Umbilical cord (tissue), 2 donors: ENCODE results near the gene PROK1. TPM values are rescaled to one million over a fixed set of nuclear protein-coding genes. Genes with fewer than 3 reads are reported as not detected.
A peak's percentile ranks its signal among the peaks of the same experiment; 100 is the strongest.

Experiments used
- DNase-seq: peaks from one replicate; pipeline ENCODE4 v3.0.0-alpha.2; 2015; ENCODE audit warnings: low spot score
- total RNA-seq: library from RNA; depleted of rRNA; stranded (reverse); fragments of >200 nt; gene quantifications from one replicate; pipeline ENCODE4 v1.2.3, GENCODE V29; 2014; ENCODE audit warnings: low replicate concordance; ENCODE audit not compliant: insufficient read depth

Gene PROK1
- total RNA-seq, 1 donor from 2014 or later: not detected

DNA sequence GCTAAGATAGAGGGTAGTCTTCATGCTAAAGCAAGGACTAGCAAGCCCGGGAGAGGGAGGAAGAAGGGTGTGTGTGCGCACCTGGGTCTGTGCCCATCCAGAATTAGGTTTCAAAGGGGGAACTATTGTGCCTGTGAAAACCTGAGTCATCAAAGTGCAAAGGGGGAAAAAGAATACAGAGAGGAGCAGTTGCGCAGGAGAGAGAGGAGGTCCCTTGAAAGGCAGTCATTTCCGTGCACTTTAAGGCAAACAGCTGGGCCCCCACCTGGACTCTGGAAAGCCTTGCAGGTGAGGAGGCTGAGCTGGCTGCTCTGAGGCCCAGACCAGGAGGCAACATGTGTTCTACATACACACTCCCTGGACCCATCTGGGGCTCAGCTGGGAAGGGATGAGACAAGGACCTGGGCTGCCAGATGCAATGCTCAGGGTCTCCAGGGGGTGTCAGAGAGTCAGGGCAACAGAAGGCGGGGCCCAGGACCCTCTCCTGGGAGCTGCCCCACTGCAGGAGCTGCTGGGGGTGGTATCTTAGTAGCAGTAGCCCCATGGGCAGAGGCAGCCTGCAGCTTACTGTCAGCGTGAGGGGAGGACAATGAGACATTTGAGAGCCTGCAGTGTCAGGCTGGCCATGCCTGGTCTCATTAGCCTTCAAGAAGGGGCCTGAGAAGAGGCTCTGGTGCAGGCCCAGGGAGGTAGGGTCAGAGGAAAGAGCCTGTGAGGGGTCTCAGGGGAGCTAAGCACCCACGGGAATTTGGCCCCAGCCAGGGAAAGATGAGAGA is 14.3 kb downstream of the PROK1 start:
- DNase-seq: no peak

DNA sequence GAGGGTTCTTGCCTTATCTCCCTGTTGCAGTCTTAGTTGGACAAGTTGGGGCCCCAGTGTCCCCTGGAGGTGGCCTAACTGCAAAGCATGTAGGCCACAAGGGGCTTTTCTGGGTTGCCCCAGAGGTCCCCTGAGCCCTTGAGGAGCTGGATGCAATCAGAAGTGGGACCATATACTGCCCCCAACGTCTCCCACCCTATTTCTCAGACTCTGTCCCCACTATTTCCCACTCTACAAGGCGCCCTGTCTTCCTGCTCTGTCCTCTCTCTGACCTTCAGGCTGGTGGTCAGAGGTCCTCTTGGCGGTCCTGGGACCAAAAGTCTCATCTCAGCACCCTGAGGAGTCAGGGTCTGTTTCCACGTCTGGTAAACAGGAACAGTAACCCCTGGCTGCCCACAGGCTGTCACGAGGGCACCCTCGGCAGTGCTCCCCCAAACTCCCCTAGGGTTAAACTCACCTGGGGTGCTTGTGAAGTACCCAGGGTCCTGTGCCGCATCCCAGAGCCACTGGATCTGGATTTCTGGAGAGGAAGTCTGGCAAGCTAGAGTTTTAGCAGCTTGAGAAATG is 14.9 kb downstream of the PROK1 start:
- no peak for DNase-seq

DNA sequence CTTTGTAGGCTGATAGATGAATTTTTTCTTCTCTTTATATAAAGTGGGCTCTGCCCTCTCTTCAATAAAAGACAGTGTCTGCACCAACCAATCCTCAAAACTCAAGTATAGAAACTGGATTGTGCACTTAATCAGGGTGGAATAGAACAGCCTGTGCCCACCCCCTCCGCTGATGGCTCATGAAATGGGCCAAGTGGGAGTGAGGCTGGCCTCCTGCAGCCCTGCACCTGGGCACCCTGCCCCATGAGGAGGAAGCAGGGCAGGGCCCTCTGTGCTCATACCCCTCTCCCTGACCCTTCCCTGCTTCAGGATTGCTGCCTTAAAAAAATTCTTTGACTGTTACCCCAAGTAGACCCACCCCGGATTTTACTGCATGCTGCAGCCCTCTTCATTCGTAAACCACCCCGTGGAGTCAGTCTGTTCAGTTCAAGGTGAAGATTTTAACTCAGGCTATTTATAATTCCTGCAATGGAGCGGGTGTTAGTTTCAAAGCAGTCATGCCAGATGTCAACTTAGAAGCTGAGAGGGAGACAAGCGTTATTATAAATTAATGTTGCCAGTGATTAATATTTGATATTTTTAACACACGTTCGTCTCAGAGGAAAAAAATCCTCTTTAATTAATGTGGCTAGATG is 15.8 kb downstream of the PROK1 start:
- no peak for DNase-seq

DNA sequence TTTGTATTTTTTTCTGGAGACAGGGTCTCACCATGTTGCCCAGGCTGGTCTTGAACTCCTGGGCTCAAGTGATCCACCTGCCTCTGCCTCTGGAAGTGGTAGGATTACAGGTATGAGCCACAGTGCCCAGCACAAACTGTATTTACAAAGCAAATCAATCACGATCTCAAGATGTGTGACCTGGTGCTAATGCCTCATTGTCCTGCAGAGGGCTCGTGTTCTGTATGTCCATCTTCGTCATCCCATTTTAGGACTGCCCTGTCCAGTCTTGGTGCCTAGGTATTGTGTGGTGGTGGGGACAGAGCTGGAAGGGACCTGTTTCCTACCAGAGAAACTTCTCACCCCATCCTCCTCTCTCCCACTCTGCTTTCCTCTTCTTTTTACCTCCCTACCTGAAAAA is 20.2 kb downstream of the PROK1 start:
- no peak for DNase-seq

DNA sequence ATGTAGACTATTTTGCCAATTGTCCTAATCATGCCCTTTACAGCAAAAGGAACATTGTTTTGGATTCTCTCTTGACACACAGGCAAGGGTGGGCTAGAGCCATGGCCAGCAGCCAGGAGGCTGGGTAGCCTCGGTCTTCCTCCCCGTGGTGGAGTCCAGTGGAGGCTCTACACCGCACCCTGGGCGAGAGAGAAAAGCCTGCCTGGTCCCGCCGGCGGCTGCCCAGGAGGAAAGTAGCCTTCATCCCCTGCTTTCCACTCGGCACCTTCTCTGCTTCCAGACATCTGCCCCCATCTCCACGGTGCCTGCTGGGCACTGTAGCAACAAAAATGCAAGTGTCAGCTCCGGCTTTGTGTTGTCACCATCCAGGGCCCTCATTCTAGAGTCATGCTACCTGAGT is 21.6 kb downstream of the PROK1 start:
- no peak for DNase-seq

DNA sequence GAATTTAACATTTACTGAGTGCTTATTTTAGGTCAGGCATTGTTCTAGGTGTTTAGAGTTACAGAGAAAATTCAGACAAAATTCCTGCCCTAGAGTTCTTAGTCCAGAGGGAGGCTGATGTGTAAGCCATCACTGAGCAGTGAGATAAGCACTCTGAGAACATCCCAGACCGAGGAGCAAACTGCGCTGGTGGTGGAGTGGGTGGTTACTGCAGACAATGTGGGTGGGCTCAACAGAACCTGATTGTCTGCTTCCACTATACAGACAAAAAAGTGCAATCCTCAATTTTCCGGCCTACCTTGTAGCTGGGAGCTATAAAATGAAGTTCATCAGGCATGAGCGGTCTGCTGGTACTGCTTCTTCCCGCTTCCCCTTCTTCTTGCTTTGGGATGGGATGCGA is 23.5 kb downstream of the PROK1 start:
- DNase-seq: no peak

DNA sequence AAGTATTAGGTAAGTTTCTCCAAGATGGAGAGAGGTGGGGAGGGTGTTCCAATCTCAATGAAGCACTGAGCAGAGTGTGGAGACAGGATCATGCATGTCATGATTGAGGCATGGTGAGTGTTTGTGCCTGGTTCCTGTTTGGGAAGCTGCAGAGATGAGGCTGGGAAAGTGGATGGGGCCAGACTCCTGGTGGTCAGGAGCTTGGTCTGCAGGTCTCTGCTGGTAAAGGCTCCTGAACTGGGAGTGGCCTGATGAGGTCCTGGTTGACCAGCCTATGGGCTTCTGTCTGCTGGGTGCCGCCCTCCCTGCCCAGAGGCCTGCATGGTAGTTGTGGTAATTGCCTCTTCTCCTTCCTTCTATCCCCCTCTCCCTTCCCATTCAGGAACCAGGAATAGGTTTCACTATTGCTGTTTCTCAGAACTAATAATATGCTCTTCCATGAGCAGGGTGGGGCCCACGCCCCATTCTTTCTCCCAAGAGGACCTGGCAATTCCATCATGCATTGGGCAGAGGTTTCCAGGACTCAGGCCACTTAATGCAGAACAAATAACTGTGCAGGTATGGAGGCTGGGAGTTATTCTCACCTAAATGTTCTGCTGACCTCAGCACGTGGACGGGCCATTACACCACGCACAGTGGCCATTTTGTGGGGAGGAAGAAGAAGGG is 24.5 kb downstream of the PROK1 start:
- no peak for DNase-seq

DNA sequence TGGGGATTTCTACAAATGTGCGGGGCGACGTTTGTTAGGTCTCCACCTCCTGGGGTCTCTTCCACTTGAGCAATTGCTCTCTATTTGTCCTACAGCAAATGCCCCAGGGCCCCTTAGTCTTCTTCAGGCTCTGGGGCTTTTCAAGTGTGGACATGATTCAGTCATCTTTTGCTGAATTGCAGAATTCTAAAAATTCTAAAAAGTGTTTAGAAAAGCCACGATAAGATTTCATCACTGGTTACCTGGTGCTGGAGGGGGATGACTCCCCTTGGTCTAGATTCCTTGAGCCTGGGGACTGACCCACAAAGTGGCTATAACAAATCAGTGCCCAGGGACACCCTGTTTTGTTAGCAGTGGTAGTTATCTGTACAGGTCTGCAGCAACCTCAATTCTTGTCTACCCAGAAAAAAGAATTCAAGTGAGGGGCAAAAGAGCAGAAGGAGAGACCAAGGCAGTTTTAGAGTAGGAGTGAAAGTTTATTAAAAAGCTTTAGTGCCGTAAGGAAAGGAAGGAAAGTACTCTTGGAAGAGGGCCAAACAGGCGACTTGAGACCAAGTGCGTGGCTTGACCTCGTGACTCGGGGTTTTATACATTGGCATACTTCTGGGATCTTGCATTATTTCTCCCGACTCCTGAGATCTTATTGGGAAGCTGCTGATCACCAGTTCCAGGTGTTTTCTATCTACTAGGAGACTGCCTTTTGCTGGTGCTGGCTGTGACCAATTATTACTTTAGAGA is 25.2 kb downstream of the PROK1 start:
- DNase-seq: no peak

DNA sequence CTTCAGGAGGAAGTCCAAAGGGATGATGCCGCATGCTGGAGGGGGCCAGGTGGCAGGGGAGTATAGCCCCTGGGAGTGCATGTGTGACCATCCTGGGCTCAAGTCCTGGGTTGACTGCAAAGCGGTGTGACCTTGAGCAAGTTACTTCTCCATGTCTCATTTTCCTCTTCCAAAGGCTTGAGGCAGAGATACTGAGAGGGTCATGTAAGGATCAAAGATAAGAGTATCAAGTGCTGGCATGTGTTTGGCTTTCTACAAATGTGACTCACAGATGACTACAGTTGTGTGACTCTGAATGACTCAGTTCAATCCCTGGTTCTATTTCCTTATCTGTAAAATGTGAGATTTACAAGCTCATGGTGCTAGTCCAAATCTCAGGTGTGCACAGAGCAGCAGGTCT is 26.1 kb downstream of the PROK1 start:
- DNase-seq: peak; percentile 67

DNA sequence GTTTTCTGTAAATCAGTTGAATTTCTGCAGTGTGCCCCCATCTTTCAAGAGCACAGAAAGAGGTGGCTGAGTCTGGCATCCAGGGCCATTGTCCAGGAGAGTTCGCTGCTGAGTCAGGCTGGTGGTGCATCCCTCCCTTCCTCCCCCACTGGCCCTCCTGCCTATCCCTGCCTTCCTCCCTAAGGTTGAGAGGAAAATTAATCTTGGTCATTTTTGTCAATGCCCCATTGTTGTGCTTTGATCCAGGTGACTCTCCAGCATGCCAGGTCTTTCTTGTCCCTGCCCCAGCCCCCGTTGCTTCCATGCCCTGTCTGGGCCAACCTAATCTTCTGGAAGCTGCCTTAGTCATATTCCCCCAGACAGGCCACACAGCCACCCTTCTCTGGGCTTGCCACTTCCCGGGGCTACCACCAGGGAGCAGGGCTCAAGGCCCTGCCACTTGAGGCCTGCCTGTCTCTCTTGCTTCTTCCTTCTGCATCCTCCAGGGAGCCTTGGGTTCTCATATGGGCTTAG is 26.6 kb downstream of the PROK1 start:
- no peak for DNase-seq

DNA sequence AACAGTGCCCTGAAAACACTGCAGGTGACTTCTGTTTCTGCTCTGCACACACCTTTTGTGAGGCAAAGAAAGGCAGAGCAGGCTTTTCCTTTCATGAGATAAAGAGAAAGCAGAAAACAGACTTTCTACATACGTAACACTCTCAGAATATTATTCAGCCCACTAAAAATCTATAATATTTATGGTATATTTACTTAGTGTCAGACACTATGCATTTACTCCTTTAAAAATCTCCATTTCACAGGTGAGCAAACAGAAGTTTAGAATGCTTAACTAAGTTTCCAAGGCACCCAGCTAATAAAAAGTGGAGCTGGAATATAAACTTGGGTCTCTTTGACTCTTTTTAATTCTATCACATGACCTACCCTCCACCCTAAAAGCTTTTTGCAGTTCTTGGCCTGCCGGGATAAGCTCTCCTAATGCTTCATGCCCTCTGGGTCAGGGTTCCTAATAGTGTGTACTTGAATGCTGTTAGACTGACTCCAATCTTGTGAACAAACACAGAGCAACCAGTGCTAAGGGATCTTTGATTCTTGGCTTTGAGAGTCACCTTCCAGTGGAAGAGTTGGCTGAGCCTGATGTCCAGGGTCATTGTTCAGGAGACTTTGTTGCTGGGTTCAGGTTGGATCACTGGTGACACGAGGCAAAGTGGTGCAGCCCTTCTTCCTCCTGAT is 27.2 kb downstream of the PROK1 start:
- DNase-seq: no peak

DNA sequence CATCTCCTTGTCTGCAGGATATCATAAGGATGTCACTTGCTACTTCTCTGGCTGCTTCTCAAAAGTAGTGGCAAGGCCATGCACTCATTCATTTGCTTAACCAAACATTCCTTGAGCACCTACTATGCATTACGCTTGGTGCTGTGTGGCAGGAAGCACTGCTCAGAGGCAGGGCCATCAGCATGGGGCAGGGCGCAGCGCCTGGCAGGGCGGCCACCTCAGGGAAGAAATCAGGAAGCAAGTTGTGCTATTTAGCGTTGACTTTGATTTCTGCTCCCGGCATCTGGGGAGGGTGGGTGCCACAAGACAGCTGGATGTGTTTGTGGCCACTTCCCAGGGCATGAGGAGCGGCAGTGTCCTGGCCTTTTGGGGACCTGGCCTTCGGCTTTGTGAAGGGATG is 27.9 kb downstream of the PROK1 start:
- no peak for DNase-seq

DNA sequence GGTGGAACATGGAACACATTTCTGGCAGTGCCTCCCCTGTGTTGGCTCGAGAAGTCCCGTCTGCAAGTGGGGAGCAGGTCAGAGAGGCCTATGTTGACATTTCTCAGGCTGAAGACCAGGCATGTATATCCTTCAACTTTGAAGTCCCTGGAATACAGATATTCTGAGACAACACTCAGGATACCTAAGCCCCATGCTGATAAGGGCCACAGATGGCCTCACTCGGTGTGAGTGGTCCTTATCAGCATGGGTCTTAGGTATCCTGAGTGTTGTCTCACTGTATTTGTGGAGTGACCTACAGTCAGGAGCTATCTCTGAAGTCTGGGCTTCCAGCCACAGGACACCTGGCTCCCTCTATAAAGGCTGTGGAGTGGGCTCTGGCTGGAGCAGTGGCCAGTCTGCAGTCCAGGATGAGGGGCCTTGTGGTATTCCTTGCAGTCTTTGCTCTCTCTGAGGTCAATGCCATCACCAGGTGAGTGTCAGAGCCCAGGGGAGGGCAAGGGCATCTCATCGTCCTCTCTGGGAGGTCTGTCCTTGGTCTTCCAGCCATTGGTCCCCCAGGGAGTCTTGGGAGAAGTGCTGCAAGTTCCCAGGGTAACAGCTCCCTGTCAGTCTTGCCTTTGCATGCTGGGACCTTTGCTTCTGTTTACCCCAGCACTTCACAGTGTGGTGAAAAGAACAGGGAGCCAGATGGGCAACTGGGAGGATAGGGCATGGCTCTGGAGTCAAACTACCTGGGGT is 29.6 kb downstream of the PROK1 start:
- DNase-seq: no peak

DNA sequence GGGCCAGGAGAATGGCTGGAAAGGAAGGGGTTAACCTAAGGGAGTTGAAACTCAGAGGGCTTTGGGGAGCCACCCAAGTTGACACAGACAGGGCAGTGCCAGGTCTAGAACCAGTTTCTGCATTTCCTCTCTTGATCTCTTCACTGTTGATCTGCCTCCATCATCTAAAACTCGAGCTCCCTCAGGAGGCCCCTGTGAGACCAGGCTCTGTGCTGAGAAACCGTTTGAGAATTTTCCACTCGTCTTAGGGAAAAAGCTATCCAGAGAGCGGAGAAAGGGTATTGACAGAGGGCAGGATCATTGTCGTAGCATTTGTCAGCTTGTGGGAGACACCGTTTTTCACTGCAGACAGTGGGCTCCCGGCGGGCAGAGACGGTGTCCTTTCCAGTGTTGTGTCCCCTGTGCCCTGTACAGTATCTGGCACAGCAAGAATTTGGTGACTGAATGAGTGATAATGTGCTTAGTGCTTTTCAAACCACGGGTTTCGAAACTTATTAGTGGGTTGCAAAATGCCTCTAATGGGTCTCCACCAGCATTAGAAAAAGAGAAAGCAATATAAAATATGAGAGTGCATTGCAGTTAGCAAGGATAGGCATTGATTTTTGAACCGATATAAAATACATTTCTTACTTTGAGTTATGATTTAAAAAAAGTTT is 31.1 kb downstream of the PROK1 start:
- peak; percentile 72 for DNase-seq

DNA sequence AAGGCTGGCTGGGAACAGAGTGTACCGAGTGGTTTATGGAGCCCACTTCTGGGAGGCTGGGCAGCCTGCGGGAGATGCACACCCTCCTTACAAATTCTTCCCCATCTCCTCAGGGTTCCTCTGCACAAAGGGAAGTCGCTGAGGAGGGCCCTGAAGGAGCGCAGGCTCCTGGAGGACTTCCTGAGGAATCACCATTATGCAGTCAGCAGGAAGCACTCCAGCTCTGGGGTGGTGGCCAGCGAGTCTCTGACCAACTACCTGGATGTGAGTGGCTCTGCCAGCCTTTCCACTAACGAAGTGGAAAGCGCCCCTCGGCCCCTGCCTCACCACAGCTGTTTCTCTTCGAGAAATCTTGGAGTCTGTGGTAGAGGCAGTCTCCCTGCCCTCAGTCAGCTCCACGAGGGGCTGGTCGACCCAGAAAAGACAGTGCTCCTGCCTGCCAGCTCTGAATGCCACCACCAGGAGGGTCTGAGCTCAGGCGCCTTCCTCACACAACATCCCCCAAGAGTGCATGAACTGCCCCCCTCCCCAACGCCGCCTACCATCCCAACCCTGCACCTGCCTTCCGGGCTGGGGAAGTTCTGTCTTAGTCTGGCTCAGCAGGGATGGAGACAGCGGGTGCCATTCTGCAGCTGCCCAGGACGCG is 31.8 kb downstream of the PROK1 start:
- DNase-seq: no peak

DNA sequence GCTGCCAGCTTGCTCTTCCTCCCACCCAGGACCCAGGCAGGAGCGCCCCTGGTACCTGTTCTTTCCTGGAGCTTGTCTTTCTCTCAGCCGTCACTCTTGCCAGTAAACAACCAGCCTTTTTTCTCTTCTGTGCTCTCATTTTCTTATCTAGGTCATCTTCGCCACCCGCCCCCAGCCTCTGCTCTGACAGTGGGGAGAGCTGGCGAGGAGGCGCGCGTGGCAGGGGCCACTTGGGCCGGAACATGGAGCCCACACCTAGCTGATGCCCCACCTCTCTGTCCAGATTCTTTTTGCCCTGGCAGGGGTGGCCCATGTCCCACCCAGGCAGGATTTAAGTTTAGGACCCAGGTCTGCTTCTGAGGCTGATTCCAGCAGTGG is 32.3 kb downstream of the PROK1 start:
- DNase-seq: no peak

DNA sequence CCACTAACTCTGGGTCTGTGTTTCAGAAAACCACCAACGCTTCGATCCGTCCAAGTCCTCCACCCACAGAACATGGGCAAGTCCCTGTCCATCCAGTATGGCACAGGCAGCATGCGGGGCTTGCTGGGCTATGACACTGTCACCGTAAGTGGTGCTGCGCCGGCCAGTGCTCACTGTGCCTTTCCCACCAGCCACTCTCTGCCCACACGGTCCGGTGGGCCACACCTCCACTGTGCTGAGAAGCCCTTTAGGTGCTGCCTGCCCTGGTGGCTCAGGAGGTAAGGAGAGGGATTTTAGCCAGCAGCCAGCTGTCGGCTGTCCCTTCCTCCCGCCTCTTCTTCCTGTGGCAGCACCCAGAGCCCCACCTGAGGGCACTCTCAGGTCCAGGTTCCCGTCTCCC is 33.9 kb downstream of the PROK1 start:
- no peak for DNase-seq

DNA sequence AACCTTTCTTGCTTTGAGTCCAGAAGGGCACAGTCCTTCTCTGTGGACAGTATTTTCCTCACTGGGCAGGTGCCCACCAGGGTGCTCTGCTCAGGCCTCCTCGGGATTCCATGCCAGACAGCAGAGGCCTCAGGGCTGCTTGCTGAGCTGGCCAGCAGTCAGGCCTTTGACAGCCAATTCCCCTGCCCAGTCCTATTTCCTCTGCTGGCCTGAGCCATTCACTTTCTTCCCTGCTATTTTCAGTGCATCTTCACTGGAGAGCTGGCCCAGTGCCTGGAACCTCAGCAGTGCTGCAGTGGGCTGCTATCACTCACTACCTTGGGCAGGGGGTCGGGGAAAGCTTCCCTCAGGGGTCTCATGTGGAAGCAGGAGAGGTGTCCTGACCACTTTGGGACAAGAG is 34.8 kb downstream of the PROK1 start:
- no peak for DNase-seq

DNA sequence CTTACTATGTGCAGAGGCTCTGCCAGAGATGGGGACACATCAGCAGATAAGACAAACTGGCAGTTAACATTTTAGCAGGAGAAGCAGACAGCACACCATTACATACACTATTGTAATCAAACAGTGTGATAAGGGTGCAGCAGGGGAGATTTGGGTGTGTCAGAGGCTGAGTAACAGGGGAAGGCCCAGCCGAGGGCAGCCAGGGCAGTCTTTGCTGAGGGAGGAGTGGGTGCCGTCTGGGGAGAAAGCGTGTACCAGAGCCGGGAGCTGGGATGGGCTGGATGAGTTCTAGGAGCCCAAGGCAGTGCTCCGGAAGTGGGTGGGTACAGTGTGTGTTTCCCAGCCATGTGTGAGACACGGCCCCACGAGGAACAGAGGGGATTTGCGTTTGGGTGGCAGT is 36.8 kb downstream of the PROK1 start:
- no peak for DNase-seq
